HG03039 (cell line): ENCODE results near the gene HORMAD1.
"Not testable (repeated sequence)": the region's sequence is repeated elsewhere in the genome, so short reads cannot be mapped to it uniquely, and the experiment has no call there.

ENCODE experiments used
- ATAC-seq: cut with Tn5 transposase; IDR thresholded peaks from one replicate; pipeline ENCODE4 v1.9.1; 2021; ENCODE audit warnings: mild to moderate bottlenecking, moderate library complexity; ENCODE audit not compliant: unreplicated experiment

HORMAD1 gene

DNA sequence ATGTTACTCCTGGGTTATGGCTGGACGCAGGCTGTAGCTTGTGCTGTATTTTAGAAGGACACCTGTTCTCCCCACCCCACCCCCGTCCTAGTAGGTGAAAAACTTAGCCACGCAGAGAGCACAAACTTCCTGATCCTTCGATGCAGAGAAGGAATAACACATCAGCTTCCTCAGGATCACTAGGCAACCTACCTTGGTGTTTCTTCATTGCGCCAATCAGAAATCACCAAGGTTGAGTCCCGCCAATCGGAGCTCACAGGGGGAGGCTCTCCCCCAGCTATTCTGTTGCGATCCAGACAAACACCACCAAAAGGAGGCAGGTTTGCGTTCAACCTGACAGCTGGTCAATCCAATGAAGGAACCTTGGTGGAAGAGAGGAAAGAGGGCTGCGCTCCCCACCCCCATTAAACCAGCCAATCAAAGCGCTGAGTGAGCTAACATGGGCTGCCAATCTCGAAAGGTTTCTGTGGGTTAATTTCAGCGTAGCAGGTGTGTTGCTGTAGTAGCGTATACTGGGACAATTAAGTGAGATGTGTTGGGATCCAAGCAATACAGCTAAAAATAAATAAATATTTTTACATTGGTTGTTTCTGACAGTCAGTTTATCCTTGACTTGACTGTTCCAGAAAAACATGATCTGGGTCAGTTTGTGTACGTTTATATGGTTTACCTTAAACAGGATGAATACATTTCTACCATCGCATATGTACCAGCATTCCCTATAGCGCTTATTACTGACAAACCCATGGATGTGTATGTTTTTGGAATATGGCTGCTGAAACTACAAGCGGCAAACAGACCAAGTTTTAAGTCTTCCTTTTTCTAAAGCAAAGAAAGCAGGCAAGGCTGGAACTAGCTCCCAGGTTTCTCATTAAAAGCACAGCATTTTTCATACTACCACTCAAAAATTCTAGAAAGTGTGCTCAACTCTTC, 23.4 kb downstream of the HORMAD1 start, which contains the start of gene GOLPH3L:
Gene GOLPH3L, minus strand, starts transcription at position 160 of the 933 bp plus-strand sequence. CDS start 2,316 bp downstream, outside the sequence.
- peak; percentile 97 for ATAC-seq

DNA sequence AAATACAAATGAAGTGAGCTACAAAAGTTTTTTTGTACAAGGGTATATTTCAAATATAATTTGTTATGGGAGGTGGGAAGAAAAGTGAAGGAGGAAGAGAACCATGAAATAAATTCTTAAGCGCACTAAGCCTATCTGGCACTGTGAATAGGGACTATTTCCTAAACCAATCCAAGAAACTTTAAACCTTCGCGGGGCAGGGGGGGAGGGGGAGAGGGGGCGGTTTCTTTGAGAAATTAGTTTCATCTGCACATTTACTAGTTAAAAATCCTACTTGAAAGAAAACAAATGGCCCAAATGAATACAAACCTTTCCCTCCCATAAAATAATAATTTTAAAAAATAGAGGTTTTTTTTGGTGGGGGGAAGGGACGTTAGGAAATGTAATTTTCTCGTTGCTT, 24.1 kb downstream of the HORMAD1 start:
- ATAC-seq, result no peak

DNA sequence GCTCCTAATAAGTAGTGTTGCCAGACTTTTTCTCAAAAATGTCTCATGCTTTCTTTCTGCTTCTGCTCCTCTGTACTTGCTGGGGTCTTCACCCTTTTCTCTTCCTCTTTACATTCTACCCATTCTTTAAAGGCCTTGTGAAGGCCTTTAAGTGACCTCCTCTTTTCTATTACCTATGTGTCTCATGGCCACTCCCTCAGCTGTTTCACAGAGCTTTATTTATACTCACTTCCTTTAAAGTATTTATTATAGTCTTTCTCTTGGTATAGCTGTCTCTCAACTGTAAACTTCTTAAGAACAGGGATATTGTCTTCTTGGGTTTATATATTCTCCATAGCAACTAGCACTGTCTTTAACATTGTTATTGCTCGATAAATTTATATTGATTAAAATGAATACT, 24.5 kb downstream of the HORMAD1 start:
- no peak for ATAC-seq

DNA sequence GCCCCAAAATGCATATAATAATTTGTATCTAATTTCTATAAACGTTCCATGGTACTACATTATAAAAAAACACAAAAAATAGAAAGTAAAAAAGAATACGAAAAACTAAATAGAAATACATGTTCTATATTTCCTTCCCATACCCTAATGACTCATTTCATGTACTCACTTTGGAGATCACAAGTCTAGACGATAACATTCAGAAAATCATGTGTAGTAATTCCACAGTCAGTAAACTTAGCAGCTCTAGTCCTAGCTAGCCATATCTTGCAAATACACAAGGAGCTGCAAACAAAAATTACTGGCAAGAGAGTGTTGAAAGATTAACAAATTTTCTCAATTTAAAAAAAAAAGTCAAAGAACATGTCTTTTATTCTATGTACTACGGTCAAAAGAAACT, 25.1 kb downstream of the HORMAD1 start:
- ATAC-seq, result no peak

- no peak for ATAC-seq
These were observed 28.0 kb downstream of the HORMAD1 start for GRCh38 chr1:150692720-150693119.

DNA sequence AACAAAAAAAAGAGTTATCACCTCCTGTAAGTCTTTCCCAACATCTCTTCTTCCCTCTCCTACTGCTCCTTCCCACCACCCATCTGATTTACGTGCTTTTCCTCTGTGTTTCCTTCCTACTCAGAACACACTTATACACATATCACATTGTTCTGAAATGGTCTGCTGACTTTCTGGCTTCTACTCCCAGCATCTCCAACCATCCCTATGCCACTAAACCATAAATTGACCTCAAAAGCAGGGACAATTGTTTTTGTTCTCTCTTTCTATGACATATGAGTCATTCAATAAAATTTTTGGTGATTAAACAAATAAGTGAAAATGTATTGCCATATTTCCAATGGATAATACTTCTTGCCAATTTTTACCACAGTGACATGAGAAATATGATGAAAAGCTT, 31.9 kb downstream of the HORMAD1 start:
- ATAC-seq, result no peak

- no peak for ATAC-seq
These were observed 34.4 kb downstream of the HORMAD1 start for GRCh38 chr1:150686275-150686674.

DNA sequence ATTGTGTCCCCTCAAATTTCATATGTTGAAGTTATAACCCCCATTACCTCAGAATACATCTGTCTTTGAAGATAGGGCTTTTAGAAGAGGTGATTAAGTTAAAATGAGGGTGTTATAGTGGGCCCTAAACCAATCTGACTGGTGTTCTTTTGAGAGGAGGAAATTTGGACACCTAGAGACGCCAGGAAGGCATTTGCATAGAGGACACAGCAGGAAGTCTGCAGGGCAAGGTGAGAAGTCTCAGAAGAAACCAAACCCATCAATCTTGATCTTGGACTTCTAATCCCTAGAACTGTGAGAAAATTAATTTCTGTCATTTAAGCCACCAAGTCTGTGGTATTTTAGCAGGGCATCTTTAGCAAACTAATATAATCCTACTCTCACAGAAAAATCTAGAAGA, 36.8 kb downstream of the HORMAD1 start:
- ATAC-seq, result no peak

- no peak for ATAC-seq
These were observed 41.7 kb downstream of the HORMAD1 start for GRCh38 chr1:150678988-150679387.

- ATAC-seq, result no peak
These were observed 45.8 kb downstream of the HORMAD1 start for GRCh38 chr1:150674881-150675280.

- ATAC-seq, result no peak
These were observed 57.4 kb downstream of the HORMAD1 start for GRCh38 chr1:150663321-150663720.

GRCh38 chr1:150662811-150663210, 57.9 kb downstream of the HORMAD1 start:
- ATAC-seq, result no peak

DNA sequence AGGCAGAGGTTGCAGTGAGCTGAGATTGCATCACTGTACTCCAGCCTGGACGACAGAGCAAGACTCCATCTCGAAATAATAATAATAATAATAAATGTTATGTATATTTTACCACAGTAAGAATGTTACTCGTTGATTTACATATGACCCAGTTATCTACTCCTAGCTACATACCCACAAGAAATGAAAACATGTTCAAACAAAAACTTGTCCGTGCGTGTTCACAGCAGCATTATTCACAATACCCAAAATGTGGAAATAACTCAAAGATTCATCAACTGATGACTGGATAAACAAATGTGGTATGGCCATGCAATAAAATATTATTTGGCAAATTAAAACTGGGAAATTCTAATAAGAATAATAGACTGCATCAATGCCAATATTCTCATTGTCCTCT, 59.5 kb downstream of the HORMAD1 start:
- ATAC-seq, result no peak

- no peak for ATAC-seq
These were observed 60.1 kb downstream of the HORMAD1 start for GRCh38 chr1:150660584-150660983.

DNA sequence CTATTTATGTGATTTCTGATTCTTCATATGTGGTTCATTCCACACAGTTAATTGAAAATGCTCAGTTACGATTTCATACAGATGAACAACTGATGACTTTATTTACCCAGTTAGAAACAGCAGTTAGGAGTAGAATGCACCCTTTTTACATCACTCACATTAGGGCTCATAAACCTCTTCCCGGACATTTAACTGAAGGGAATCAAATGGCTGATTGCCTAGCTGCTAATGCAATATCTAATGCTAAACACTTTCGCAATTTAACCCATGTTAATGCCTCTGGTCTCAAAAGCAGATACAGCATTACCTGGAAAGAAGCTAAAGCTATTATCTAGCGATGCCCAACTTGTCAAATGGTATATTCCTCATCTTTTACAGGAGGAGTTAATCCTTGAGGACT, 63.6 kb downstream of the HORMAD1 start:
- not testable (repeated sequence) for ATAC-seq

- not testable (repeated sequence) for ATAC-seq
These were observed 66.1 kb downstream of the HORMAD1 start for GRCh38 chr1:150654635-150655034.

GRCh38 chr1:150650193-150650592, 70.5 kb downstream of the HORMAD1 start:
- ATAC-seq, result no peak

GRCh38 chr1:150649441-150650075, 71.1 kb downstream of the HORMAD1 start:
- ATAC-seq, result no peak
